Right ventricle myocardium inferior (tissue), 1 donor: ENCODE data around the gene CPNE6. TPM values are rescaled to one million over a fixed set of nuclear protein-coding genes. Genes with fewer than 3 reads are reported as not detected.

Experiments used
- ATAC-seq: fragments of 200-7000 bp; cut with Tn5 transposase; one replicate; pipeline ENCODE4 v1.9.1; 2020; ENCODE audit warnings: mild to moderate bottlenecking, moderate library complexity
- DNase-seq: peaks from one replicate; pipeline ENCODE4 v3.0.0; 2021; ENCODE audit errors: missing footprints
- intact Hi-C: fragments of 100-400 bp; cut with DNase I; formaldehyde crosslinking; loops from one replicate; pipeline ENCODE4 v1.11.0; 2022
- total RNA-seq: library from RNA; stranded (reverse); fragmentation: NEBNext Ultra II Directional; extraction: Animal tissue kit (Norgen Biotek cat#: 25700); gene quantifications from one replicate; pipeline ENCODE4 v1.2.1, GENCODE V29; 2021
- donor health status: DM: no; HTN: yes; CAD: no; lungs with severe emphysema.

Gene CPNE6
- total RNA-seq, 1 donor from 2014 or later = not detected

DNA sequence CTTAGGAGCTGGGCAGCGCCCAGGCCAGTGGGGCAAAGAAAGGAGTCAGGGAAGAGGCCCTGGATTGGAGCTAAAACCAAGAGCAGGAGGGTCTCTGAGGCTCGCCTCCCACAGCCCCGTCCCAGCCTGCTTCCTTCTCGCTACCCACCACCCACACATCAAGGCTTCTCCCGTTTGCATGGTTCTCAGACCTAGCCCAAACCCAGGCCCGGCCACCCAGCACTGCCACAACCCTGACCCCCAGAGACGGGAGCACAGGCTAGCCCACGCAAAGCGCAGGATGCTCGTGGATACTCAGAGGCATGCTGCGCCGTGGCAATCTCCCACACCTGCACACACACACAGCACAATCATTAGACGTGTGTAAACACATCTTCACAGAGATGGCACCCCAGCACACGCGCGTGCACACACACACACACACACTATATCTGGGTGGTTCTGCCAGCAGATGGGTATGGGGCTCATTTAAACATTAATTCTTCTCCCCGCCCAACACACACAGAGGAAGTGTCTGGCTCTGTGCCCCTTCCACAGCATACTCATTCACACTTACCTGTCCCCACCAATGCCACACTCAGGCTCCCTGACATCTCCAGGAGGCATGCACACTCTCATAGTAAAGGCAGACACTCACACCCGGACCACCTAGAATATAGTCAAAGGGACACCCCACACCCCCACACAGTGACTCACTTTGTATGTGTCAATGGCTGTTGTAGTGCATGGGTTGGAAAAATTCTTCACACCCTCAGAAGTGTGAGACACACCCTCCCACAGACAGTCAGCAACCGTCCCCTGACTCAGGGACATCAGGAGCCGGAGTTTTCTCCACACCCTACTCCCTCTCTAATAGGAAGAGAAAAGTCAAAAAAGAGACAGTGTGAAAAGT lies 18.5 kb upstream of the CPNE6 start:
- intact Hi-C loops = no loop called here
- no peak for DNase-seq
- ATAC-seq = no peak

DNA sequence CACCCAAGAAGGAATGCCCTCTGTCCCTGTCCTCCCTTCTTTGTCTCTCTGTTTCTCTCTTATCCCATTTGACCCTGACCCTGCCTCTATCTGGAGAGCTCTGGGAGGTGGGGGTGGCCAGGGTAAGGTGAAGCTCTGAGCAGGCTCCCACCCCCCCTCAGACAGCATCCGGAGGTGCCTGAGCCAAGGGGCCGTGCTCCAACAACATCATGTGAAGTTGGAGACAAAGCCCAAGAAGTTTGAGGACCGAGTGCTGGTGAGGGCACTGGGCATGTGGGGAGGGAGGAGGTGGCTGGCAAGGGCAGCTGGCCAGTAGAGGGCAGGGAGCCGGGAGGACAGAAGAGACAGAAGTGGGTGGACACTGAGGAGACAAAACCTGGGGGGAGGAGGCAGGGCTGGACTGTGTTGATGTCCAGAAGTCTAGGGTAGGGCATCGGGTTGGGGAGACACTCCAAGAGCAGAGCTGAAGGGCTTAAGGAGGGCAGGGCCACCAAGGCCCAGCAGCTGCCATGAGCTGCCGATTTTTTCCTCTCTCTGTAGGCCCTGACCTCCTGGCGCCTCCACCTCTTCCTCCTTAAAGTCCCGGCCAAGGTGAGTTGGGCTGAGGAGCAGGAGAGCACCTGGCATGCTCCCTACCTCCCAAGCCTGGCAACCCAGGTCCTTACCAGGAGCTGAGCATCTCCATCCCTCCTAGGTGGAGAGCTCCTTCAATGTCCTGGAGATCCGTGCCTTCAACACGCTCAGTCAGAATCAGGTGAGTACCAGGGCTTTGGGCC lies 17.6 kb upstream of the CPNE6 start:
- intact Hi-C loops = no loop called here
- ATAC-seq = no peak

DNA sequence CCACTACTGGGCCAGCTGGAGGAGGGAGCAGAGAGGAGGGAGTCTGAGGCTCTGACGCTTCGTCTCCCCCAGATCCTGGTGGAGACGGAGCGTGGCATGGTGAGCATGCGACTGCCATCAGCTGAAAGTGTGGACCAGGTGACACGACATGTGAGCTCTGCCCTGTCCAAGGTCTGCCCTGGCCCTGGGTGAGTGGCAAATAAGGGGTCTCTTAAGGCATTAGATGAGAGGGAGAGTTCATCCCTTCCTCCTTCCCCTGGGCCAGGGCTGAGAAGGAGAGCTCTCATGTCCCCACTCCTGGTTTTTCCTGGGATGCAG lies 17.1 kb upstream of the CPNE6 start:
- DNase-seq = no peak
- intact Hi-C loops = no loop called here
- ATAC-seq = no peak

More for the DNA sequence above, 17.6 kb upstream of the CPNE6 start:
- DNase-seq = no peak

- intact Hi-C loops = loop anchor here (5.0 kb wide), 1 partner anchor 53 kb away; no protein-coding TSS in a partner anchor
- DNase-seq = no peak
- no peak for ATAC-seq
Observed at GRCh38 chr14:24054646-24055045, 16.7 kb upstream of the CPNE6 start.

DNA sequence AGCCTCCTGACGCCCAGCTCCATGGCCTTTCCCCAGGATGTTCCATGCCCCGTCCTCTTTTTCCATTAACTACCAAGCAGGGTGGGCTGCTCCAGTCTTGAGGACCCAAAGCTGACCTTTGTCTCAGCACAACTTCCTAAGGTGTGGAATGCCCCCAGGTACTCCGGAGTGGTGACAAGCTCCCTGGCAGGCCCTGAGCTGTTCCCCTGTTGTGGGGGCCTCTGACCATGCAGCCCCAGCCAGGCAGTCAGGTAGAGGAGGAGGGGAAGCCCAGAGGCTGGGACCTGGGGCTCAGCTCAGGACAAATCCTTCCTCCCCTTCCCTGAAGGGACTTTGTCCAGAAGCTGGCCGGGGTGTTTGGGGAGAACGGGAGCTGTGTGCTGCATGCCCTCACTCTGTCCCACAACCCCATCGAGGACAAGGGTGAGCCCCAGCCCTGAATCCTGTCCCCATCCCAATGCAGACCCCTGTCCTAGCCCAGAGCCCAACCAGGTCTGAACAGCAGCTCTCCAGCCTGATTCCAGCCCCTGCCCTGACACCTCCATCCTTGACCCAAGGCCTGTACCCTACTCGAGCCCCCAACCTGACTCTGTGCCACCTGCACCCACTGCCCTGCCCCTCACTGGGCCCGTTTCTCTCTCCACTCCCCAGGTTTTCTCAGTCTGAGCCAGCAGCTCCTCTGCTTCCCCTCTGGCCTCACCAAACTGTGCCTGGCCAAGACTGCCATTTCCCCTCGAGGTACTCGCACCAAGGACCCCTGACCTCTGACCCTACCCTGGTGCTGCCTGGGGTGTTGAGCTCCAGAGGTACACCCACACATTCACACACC lies 15.2 kb upstream of the CPNE6 start:
- intact Hi-C loops = loop anchor here (5.0 kb wide), 1 partner anchor 51 kb away; no protein-coding TSS in a partner anchor
- no peak for ATAC-seq
- DNase-seq = no peak

DNA sequence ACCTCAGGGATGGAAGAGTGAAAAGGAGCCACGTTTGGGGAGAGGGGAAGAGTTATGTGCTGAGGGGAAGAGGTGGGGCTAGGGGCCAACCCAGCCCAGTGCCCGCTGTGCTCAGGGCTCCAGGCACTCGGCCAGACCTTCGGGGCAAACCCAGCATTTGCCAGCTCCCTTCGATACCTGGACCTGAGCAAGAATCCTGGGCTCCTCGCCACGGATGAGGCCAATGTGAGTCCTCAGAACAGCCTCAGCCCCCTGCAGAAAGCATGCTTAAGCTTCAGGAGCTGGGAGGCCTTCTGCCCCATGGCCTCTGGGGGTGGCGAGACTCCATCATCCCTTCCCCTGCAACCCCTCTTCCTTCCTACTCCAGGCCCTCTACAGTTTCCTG lies 14.6 kb upstream of the CPNE6 start:
- intact Hi-C loops = loop anchor here (5.0 kb wide), 1 partner anchor 51 kb away; no protein-coding TSS in a partner anchor
- no peak for DNase-seq
- ATAC-seq = no peak

DNA sequence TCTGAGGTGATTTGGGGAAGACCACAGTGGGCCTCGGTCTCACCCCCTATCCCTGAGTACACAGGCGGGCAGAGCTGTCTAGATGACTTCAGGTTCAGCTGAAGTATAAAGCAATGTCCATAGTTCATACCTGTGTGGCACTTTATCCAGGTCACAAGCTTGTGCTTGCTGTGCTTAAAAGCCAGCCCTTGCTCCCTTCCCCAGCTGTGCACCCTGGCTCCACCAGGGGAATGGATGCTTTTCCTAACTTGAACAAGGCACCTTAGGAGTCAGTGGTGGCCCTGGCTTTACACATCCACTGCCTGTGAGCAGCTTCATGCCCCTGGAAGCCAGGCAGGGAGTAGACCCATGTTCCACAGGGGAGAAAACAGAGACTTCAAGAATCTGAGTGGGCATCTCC lies 14.1 kb upstream of the CPNE6 start:
- intact Hi-C loops = loop anchor here (5.0 kb wide), 1 partner anchor 50 kb away; no protein-coding TSS in a partner anchor
- no peak for ATAC-seq
- DNase-seq = no peak

- intact Hi-C loops = loop anchor here (2.0 to 5.0 kb wide), 2 partner anchors 33 to 49 kb away; no protein-coding TSS in a partner anchor
- peak; percentile 3 for ATAC-seq
- no peak for DNase-seq
Observed at GRCh38 chr14:24057867-24058259, 13.5 kb upstream of the CPNE6 start.

GRCh38 chr14:24058260-24058950 lies 13.0 kb upstream of the CPNE6 start:
- DNase-seq (no peak), ATAC-seq (peak; percentile 77)
- intact Hi-C loops = loop anchor here (2.0 to 5.0 kb wide), 2 partner anchors 32 to 49 kb away; no protein-coding TSS in a partner anchor

- no peak for ATAC-seq
- intact Hi-C loops = loop anchor here (2.0 to 5.0 kb wide), 2 partner anchors 32 to 48 kb away; no protein-coding TSS in a partner anchor
- DNase-seq = no peak
Observed at GRCh38 chr14:24058951-24059475, 12.3 kb upstream of the CPNE6 start.

DNA sequence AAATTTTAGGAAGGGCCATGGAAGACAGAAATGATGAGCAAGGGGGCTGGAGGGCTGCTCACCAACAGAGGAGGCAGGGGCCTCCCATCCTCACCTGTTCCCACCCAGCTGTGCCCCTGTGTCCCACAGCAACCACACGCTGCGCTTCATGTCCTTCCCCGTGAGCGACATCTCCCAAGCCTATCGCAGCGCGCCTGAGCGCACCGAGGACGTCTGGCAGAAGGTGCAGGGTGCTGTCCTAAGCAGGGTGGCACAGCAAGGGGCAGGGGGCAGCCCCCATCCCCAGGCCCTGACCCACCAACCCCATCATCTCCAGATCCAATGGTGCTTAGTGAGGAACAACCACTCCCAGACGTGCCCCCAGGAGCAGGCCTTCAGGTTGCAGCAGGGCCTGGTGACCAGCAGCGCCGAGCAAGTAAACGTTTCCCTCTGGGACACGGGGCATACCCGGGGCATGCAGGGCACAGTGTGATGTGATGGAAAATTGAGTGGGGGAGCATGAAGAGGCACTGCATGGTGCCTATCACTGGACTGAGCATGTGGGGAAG lies 11.4 kb upstream of the CPNE6 start:
- DNase-seq = no peak
- ATAC-seq = no peak
- intact Hi-C loops = loop anchor here (2.0 to 5.0 kb wide), 2 partner anchors 31 to 47 kb away; no protein-coding TSS in a partner anchor

DNA sequence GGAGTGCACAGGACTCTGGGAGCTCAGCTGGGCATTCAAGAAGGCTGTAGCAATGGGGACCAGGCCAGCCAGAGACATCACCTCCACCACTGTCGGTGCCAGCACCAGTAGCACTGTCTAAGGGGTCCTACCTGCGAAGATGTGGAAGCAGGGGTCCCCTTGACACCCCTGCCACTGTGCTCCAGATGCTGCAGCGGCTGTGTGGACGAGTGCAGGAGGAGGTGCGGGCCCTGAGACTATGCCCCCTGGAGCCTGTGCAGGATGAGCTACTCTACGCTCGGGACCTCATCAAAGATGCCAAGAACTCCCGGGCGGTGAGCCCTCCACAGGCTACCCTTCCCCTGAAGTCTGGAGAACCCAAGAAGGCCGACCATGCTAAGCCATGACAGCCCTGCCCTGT lies 10.9 kb upstream of the CPNE6 start:
- no peak for ATAC-seq

DNA sequence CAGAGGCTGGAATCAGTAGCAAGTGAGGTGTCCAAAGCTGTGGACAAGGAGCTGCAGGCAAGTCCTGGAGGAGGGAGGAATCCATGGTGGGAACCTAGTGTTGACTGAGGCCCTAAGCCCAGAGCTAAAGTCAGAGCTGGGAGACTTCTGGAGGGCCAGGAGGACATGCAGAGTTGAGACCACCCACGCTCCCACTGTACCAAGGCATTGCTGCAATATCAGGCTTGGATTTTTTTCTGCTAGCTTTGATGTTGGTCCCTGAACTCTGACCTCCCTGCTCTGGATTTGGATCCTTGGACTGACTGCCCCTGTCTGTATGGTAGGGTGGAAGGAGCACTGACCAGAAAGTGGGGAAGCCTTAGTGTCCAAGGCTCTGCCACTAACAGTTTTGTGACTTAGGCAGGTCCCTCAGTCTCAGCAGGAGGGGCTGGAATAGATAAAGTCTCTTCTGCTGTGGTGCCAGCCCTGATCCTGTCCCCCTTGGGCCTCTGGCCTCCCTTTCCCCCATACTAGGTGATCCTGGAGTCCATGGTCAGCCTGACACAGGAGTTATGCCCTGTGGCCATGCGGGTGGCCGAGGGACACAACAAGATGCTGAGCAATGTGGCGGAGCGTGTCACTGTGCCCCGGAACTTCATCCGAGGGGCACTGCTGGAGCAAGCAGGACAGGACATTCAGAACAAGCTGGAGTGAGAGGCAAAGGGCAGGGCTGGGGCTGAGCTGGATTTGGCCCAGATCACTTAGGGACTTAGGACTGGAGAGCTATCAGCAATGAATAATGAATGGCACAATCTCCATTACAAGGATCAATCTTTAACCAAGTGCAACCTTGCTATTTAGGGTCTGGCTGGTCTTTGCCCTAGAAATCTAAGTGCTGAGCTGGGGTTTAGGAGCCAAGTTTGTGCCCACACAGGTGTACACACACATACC lies 10.1 kb upstream of the CPNE6 start:
- ATAC-seq (no peak), DNase-seq (no peak)
- intact Hi-C loops = no loop called here

More for the DNA sequence above, 10.9 kb upstream of the CPNE6 start:
- no peak for DNase-seq
- intact Hi-C loops = no loop called here

DNA sequence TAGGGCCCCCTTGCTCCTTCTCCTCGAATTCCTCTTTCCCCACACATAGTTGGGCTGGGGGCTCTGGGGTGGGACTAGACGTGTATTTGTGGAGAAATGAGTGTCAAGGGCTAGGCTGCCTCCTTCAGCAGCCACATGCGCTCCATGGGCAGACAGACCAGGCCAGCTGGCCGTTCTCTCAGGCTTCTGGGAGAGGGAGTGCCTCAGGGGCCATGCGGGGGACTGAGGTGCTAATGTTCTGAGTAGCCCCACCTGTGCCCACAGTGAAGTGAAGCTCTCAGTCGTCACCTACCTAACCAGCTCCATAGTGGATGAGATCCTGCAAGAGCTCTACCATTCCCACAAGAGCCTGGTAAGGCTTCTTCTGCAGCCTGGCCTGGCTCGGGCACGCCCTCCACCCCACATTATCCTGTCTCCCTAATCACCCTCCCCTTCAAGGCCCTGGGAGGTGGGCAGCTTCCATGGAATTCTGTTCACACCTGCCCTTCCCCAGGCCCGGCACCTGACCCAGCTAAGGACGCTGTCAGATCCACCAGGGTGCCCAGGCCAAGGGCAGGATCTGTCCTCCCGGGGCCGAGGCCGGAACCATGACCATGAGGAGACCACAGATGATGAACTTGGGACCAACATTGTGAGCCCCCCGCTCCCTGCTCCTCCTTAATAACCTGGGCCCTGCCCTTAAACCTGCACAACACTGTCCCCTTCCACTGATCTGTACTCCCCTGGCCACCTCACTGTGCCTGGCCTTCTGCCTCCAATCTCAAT lies 9.0 kb upstream of the CPNE6 start:
- intact Hi-C loops = no loop called here
- no peak for ATAC-seq
- DNase-seq = no peak

GRCh38 chr14:24063263-24063836 lies 8.0 kb upstream of the CPNE6 start:
- no peak for ATAC-seq
- no peak for DNase-seq
- intact Hi-C loops = no loop called here
